HG03354 (cell line): ENCODE measurements around the gene KPNA2.

ENCODE experiments used
- ATAC-seq: cut with Tn5 transposase; IDR thresholded peaks from one replicate; pipeline ENCODE4 v1.9.1; 2021; ENCODE audit warnings: mild to moderate bottlenecking; ENCODE audit not compliant: unreplicated experiment, poor library complexity, severe bottlenecking

KPNA2 gene

GRCh38 chr17:68089881-68090280 is 54.3 kb downstream of the KPNA2 start:
- ATAC-seq = no peak

DNA sequence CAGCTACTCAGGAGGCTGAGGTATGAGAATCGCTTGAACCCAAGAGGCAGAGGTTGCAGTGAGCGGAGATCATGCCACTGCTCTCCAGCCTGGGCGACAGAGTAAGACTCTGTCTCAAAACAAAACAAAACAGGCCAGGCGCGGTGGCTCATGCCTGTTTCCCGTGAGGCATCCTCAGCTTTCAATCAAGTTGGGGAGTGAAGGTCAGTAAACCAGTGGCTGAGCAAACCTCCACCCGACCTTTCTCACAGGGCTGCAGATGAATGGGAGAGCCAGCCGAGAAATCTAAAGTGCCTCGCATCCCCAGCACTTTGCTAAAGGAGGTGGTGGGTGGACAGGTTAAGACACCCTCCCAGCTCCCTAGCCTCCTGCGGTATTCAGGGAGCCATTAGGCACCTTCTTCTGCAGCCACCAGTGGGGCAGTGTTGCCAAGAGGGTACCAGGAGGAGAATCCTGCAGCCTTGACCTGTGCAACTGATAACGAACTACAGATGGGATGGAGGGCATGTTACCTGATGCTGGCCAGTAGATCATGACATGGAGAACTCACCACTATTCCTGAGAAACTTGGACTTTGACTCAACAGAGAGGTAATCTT is 59.0 kb downstream of the KPNA2 start:
- ATAC-seq = no peak

DNA sequence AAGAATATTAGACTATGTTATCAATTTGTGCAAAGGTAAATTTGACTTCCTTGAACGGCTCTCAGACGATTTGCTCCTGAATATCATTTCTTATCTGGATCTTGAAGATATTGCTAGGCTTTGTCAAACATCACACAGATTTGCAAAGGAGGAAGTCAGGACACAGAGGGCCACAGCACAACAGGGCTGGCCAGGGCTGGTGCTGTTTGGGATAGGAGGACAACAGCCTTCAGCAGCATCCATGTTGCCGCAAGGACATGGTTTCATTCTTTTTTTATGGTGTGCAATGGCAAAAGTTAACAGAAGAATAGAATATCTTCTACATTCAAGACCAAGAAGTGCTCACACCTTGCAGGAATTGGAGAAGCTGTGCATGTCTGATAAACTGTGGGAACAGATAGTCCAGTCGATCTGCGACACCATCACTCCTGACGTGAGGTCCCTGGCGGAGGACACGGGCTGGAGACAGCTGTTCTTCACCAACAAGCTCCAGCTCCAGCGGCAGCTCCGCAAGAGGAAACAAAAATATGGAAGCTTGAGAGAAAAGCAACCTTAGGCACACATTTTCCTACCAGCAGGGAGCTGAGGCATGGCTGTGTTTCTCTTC is 59.8 kb downstream of the KPNA2 start:
- ATAC-seq = no peak

GRCh38 chr17:68096111-68096510 is 60.6 kb downstream of the KPNA2 start:
- no peak for ATAC-seq
